Gastrocnemius medialis (tissue), 4 donors: ENCODE results near the gene FAM3C. TPM values are rescaled to one million over a fixed set of nuclear protein-coding genes. Genes with fewer than 3 reads are reported as not detected.
"Not testable (repeated sequence)": the region's sequence is repeated elsewhere in the genome, so short reads cannot be mapped to it uniquely, and the experiment has no call there.

Experiments
- ATAC-seq, 2 donors: fragments of 150-250 bp; one replicate each; pipeline ENCODE4 v1.9.1; 2016
- DNase-seq, 2 donors: peaks; one replicate each; pipeline ENCODE4 v3.0.0-alpha.2; 2019
- H3K27ac ChIP-seq, 4 donors: fragments of 200-600 bp; sonication (generic); 1 replicate in 1 of 4; 2 replicates in 3 of 4; pipeline ENCODE4 v1.5.1; 2016 to 2018; ENCODE audit warnings: mild to moderate bottlenecking in 2 of 4, moderate library complexity in 1 of 4
- H3K27me3 ChIP-seq, 3 donors: fragments of 200-600 bp; sonication (generic) in 2 of 3; 1 replicate in 1 of 3; 2 replicates in 2 of 3; pipeline versions ENCODE4 v1.5.1 to v1.6.0; 2016 to 2019; ENCODE audit warnings: mild to moderate bottlenecking in 1 of 3, moderate library complexity in 1 of 3
- H3K36me3 ChIP-seq, 2 donors: fragments of 200-600 bp; sonication (generic) in 1 of 2; one replicate each; pipeline ENCODE4 v1.5.1; 2017 to 2018
- H3K4me1 ChIP-seq, 2 donors: fragments of 200-600 bp; sonication (generic) in 1 of 2; one replicate each; pipeline ENCODE4 v1.5.1; 2016 to 2017; ENCODE audit warnings: mild to moderate bottlenecking in 2 of 2
- H3K4me3 ChIP-seq, 4 donors: fragments of 200-600 bp; sonication (generic) in 3 of 4; 1 replicate in 1 of 4; 2 replicates in 3 of 4; pipeline ENCODE4 v1.5.1; 2016 to 2019; ENCODE audit warnings: mild to moderate bottlenecking in 2 of 4
- H3K9me3 ChIP-seq, 3 donors: fragments of 200-600 bp; sonication (generic) in 2 of 3; 1 replicate in 1 of 3; 2 replicates in 2 of 3; pipeline ENCODE4 v1.5.1; 2016 to 2019
- CTCF ChIP-seq, 5 experiments: fragments of 450-650 bp in 3 of 5; fragments of 200-600 bp in 2 of 5; sonication (generic) in 2 of 5; IDR thresholded peaks in 4 of 5; conservative IDR thresholded peaks in 1 of 5; 1 replicate in 4 of 5; 2 replicates in 1 of 5; pipeline ENCODE4 v1.5.1; 2016 to 2019; ENCODE audit warnings: antibody characterized with exemption in 5 of 5, mild to moderate bottlenecking in 3 of 5, moderate library complexity in 3 of 5
- POLR2A ChIP-seq, 2 donors: fragments of 450-650 bp; IDR thresholded peaks; one replicate each; pipeline ENCODE4 v1.6.1; 2017; ENCODE audit warnings: antibody characterized with exemption in 2 of 2, mild to moderate bottlenecking in 2 of 2, moderate library complexity in 2 of 2
- in situ Hi-C, 4 donors: fragments of 200-750 bp; cut with MboI; loops; one replicate each; pipeline versions ENCODE4 v1.15.0 to v1.8.0; 2017; ENCODE audit warnings: low sequenced_read_pairs in 4 of 4
- intact Hi-C: fragments of 100-400 bp; cut with DNase I; formaldehyde crosslinking; loops from one replicate; pipeline ENCODE4 v1.15.1; 2023; ENCODE audit warnings: low total_unique reads
- total RNA-seq, 4 donors: library from RNA; depleted of rRNA; stranded (reverse); fragments of >200 nt; gene quantifications; one replicate each; pipeline versions ENCODE4 v1.1.0 to v1.2.3, GENCODE V29; 2016

The FAM3C gene
- total RNA-seq, 4 donors from 2014 or later, result 9.7 to 17.5 (median 13.2) TPM

- in situ Hi-C loops (no loop called here), intact Hi-C loops (no loop called here)
- DNase-seq, result no peak
- H3K27me3 ChIP-seq, result no peaks in the 10 kb centered on the region
- no peaks in the 10 kb centered on the region for H3K9me3 ChIP-seq
- H3K4me1 ChIP-seq, result no peaks in the 10 kb centered on the region
- ATAC-seq, result no peak
- no peaks in the 10 kb centered on the region for H3K36me3 ChIP-seq
- no peak overlapping the region for H3K4me3 ChIP-seq
- no peak overlapping the region for H3K27ac ChIP-seq
- no peak for TF ChIP-seq CTCF (IDR thresholded peaks at IDR 0.05 in 4 of 5, conservative IDR thresholded peaks at IDR 0.05 in 1 of 5)
- no peak for TF ChIP-seq POLR2A (IDR thresholded peaks at IDR 0.05)
Observed at GRCh38 chr7:121428855-121429489, 32.9 kb upstream of the FAM3C start.

- ATAC-seq, H3K4me1 ChIP-seq, H3K27me3 ChIP-seq, DNase-seq, H3K4me3 ChIP-seq, H3K27ac ChIP-seq, intact Hi-C loops, H3K36me3 ChIP-seq, in situ Hi-C loops, H3K9me3 ChIP-seq: not testable (repeated sequence)
Observed at GRCh38 chr7:121421743-121422142, 25.6 kb upstream of the FAM3C start.

DNA sequence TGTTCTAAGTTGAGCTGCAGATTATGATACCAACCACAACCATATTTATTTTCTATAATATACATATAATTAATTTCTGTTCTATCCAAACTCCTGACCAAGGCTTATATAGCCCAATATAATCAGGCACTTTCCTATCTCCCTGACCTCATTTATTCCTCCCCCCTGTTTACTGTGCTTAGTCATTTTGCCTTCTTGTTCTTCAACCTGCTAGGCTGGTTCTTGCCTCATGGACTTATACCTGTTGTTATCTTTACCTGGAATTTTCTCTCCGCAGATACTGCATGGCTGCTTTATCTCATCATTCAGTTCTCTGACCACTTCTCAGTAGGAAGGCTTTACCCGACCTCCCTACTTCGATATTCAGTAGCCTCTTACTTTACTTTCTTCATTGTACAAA is 24.9 kb upstream of the FAM3C start:
- in situ Hi-C loops (no loop called here), intact Hi-C loops (no loop called here)
- Histone ChIP-seq H3K4me1 (no peaks in the 10 kb centered on the region), H3K4me3 (no peak overlapping the region), H3K9me3 (no peaks in the 10 kb centered on the region), H3K27ac (no peak overlapping the region), H3K27me3 (no peaks in the 10 kb centered on the region), H3K36me3 (no peaks in the 10 kb centered on the region)
- TF ChIP-seq CTCF (IDR thresholded peaks at IDR 0.05 in 4 of 5, conservative IDR thresholded peaks at IDR 0.05 in 1 of 5) (no peak), POLR2A (IDR thresholded peaks at IDR 0.05) (no peak)
- DNase-seq, result no peak
- no peak for ATAC-seq

GRCh38 chr7:121419201-121420148 is 23.4 kb upstream of the FAM3C start:
- no peaks in the 10 kb centered on the region for H3K36me3 ChIP-seq
- H3K27ac ChIP-seq, result no peak overlapping the region
- no peaks in the 10 kb centered on the region for H3K4me1 ChIP-seq
- no peaks in the 10 kb centered on the region for H3K9me3 ChIP-seq
- TF ChIP-seq CTCF (IDR thresholded peaks at IDR 0.05 in 4 of 5, conservative IDR thresholded peaks at IDR 0.05 in 1 of 5), result no peak
- no peak for TF ChIP-seq POLR2A (IDR thresholded peaks at IDR 0.05)
- no peak for DNase-seq
- H3K4me3 ChIP-seq, result no peak overlapping the region
- no peak for ATAC-seq
- intact Hi-C loops (no loop called here), in situ Hi-C loops (no loop called here)
- H3K27me3 ChIP-seq, result no peaks in the 10 kb centered on the region

DNA sequence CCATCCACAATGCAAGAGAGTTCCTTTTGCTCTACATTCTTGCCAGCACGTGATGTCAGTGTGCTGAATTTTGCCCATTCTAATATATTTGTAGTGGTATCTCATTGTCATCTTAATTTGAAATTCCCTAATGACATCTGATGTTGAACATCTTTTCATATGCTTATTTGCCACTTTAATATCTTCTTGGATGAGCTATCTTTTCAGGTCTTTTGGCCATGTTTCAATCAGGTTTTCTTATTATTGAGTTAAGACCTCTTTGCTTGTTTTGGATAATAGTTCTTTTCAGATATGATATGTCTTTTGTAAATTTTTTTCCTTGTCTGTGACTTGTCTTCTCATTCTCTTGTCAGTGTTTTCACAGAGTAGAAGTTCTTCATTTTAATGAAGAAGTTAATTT is 20.4 kb upstream of the FAM3C start:
- no peaks in the 10 kb centered on the region for H3K9me3 ChIP-seq
- no peak overlapping the region for H3K27ac ChIP-seq
- H3K4me3 ChIP-seq, result no peak overlapping the region
- DNase-seq (no peak), ATAC-seq (no peak)
- no peak for TF ChIP-seq POLR2A (IDR thresholded peaks at IDR 0.05)
- no peak for TF ChIP-seq CTCF (IDR thresholded peaks at IDR 0.05 in 4 of 5, conservative IDR thresholded peaks at IDR 0.05 in 1 of 5)
- no peaks in the 10 kb centered on the region for H3K27me3 ChIP-seq
- in situ Hi-C loops, result no loop called here
- no peaks in the 10 kb centered on the region for H3K36me3 ChIP-seq
- intact Hi-C loops, result no loop called here
- H3K4me1 ChIP-seq, result no peaks in the 10 kb centered on the region
